Ishikawa (cell line): Measurements from ENCODE around the gene AP4S1.

ENCODE experiments used
- CEBPB ChIP-seq: IDR thresholded peaks from 2 replicates; pipeline ENCODE4 v1.6.1; 2012
- CREB1 ChIP-seq: IDR thresholded peaks from 2 replicates; pipeline ENCODE4 v1.6.1; 2012; ENCODE audit warnings: low read depth
- EGR1 ChIP-seq: IDR thresholded peaks from 2 replicates; pipeline ENCODE4 v1.6.1; 2012
- EP300 ChIP-seq: IDR thresholded peaks from 2 replicates; pipeline ENCODE4 v1.6.1; 2012; ENCODE audit warnings: borderline replicate concordance
- FOXM1 ChIP-seq: IDR thresholded peaks from 2 replicates; pipeline ENCODE4 v1.6.1; 2012; ENCODE audit warnings: low read depth, borderline replicate concordance
- NFIC ChIP-seq: IDR thresholded peaks from 2 replicates; pipeline ENCODE4 v1.6.1; 2012
- RAD21 ChIP-seq: IDR thresholded peaks from 2 replicates; pipeline ENCODE4 v1.6.1; 2012; ENCODE audit warnings: low read depth
- TAF1 ChIP-seq: IDR thresholded peaks from 2 replicates; pipeline ENCODE4 v1.6.1; 2012; ENCODE audit warnings: low read depth, mild to moderate bottlenecking
- TCF12 ChIP-seq: IDR thresholded peaks from 2 replicates; pipeline ENCODE4 v1.6.1; 2012; ENCODE audit warnings: low read depth
- TEAD4 ChIP-seq: IDR thresholded peaks from 2 replicates; pipeline ENCODE4 v1.6.1; 2012
- YY1 ChIP-seq: IDR thresholded peaks from 2 replicates; pipeline ENCODE4 v1.6.1; 2012; ENCODE audit warnings: low read depth
- ZBTB7A ChIP-seq: IDR thresholded peaks from 2 replicates; pipeline ENCODE4 v1.6.1; 2012; ENCODE audit warnings: low read depth
- TF ChIP-seq, protein P1 (sequence below): IDR thresholded peaks from 2 replicates; pipeline ENCODE4 v1.6.1; 2012
- TF ChIP-seq, protein P2 (sequence below): IDR thresholded peaks from 2 replicates; pipeline ENCODE4 v1.6.1; 2012
- TF ChIP-seq, protein P3 (sequence below): IDR thresholded peaks from 2 replicates; pipeline ENCODE4 v1.6.1; 2012; ENCODE audit warnings: low read depth, mild to moderate bottlenecking

The AP4S1 gene

DNA sequence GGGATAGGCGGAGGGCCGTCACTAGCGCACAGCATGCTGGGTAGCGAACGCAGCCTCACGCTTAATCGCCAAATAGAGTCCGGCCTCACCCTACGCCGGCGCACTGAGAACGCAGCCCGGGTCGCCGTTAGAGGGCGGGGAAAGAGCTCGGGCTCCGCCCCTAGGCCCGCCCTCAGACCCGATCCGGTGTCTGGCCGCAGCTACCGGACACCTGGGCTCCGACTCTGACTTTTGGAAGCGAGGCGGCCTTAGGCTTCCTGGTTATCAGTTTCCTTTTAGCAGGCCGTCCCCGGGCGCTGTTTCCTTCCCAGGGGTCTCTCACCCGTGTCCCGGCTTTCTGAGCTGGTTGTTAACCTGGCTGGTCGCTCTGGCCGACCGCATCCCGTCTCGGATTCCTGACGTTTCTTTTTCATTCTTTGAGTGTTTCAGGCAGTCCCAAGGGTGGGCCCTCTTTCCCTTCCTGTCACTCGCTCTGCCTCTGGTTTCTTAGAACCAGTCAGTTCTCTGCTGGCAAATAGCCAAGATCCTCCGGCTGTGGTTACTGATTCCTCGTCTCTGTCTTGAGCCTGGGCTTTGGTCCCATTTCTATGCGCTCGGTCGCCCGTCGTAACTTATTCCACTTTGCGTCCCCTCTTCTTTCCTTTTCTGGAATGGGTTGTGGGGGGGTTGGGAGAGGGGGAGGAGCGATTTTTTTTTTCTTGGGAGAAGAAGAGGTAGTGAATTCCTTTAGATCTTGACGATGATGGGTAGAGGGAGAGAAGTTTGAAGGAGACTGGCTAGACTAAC, 1.2 kb downstream of the AP4S1 start:
- TF ChIP-seq CEBPB, result no peak
- no peak for TF ChIP-seq FOXM1
- no peak for TF ChIP-seq YY1
- TF ChIP-seq TCF12, result peak; percentile 36; the same call in 1 of the 2 replicates
- TF ChIP-seq, protein P1, sequence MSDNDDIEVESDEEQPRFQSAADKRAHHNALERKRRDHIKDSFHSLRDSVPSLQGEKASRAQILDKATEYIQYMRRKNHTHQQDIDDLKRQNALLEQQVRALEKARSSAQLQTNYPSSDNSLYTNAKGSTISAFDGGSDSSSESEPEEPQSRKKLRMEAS, result peak; percentile 22; the same call in 1 of the 2 replicates
- TF ChIP-seq TEAD4, result no peak
- no peak; the same call in none of the 2 replicates for TF ChIP-seq TAF1
- no peak for TF ChIP-seq EP300
- TF ChIP-seq EGR1, result no peak
- TF ChIP-seq, protein P2, sequence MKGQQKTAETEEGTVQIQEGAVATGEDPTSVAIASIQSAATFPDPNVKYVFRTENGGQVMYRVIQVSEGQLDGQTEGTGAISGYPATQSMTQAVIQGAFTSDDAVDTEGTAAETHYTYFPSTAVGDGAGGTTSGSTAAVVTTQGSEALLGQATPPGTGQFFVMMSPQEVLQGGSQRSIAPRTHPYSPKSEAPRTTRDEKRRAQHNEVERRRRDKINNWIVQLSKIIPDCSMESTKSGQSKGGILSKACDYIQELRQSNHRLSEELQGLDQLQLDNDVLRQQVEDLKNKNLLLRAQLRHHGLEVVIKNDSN, result 0 out of 2 replicates have a peak, but pooled peaks have one; percentile 4
- no peak for TF ChIP-seq RAD21
- TF ChIP-seq, protein P3, sequence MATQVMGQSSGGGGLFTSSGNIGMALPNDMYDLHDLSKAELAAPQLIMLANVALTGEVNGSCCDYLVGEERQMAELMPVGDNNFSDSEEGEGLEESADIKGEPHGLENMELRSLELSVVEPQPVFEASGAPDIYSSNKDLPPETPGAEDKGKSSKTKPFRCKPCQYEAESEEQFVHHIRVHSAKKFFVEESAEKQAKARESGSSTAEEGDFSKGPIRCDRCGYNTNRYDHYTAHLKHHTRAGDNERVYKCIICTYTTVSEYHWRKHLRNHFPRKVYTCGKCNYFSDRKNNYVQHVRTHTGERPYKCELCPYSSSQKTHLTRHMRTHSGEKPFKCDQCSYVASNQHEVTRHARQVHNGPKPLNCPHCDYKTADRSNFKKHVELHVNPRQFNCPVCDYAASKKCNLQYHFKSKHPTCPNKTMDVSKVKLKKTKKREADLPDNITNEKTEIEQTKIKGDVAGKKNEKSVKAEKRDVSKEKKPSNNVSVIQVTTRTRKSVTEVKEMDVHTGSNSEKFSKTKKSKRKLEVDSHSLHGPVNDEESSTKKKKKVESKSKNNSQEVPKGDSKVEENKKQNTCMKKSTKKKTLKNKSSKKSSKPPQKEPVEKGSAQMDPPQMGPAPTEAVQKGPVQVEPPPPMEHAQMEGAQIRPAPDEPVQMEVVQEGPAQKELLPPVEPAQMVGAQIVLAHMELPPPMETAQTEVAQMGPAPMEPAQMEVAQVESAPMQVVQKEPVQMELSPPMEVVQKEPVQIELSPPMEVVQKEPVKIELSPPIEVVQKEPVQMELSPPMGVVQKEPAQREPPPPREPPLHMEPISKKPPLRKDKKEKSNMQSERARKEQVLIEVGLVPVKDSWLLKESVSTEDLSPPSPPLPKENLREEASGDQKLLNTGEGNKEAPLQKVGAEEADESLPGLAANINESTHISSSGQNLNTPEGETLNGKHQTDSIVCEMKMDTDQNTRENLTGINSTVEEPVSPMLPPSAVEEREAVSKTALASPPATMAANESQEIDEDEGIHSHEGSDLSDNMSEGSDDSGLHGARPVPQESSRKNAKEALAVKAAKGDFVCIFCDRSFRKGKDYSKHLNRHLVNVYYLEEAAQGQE, result no peak
- peak; percentile 94 for TF ChIP-seq NFIC
- TF ChIP-seq CREB1, result no peak
- no peak; the same call in 1 of the 2 replicates for TF ChIP-seq ZBTB7A

DNA sequence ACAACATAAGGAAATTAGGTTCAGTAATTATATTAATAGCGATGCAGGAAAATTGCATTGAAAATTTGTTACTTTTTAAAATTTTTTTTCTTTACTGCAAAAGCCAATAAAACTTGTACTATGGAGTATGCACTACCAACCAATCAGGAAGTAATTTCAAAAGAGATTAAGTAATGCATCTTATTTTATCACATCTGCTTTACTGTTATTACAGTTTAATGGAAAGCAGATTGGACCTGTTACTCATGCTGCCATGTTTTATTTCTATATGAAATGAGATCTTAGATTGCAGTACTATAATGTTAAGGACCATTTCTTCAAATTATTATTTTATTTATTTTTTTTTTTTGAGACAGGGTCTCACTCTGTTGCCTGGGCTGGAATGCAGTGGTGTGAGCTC, 2.4 kb downstream of the AP4S1 start:
- no peak for TF ChIP-seq NFIC
- TF ChIP-seq TAF1, result no peak
- TF ChIP-seq CEBPB, result no peak
- TF ChIP-seq RAD21, result no peak
- TF ChIP-seq EGR1, result no peak
- no peak for TF ChIP-seq YY1
- TF ChIP-seq, protein P1, result no peak
- TF ChIP-seq, protein P3, result no peak
- TF ChIP-seq TEAD4, result no peak
- TF ChIP-seq FOXM1, result no peak
- no peak for TF ChIP-seq TCF12
- TF ChIP-seq EP300, result no peak

DNA sequence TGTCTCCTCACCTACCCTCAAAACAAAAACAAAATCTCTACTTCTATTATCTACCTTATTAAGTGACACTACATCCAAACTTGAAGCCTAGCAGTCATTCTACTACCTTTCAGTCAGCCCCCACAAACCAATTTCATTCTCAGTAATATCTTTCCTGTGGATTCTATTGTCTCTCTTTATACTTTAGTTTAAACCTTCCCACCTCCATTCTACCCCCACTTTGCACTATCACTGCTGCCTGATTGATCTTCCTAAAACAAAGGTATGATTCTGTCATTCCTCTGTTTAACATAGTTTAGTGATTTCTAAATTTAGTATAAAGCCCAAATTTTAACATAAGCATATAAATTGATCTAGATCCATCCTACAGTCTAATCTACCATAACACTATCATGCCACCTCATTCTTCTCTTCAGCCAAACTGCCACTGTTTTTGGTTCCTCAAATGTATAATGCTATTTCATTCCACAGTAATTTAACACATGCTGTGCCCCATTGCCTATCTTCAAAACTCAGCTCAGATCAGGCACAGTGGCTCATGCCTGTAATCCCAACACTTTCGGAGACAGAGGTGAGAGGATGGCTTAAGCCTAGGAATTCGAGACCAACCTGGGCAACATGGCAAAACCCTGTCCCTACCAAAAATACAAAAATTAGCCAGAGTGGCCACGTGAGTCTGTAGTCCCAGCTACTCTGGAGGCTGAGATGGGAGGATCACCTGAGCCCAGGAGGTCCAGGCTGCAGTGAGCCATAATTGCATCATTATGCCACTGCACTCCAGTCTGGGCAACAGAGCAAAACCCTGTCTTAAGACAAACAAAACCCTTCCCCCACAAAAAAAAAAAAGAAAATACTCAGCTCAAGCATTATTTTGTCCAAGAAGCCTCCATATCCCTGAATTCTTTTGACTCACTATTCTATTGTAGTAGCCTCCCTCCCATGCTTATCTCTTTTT, 3.8 kb downstream of the AP4S1 start:
- TF ChIP-seq, protein P2, result no peak
- TF ChIP-seq EP300 (no peak), RAD21 (no peak), ZBTB7A (no peak), EGR1 (no peak), CEBPB (no peak), TAF1 (no peak), NFIC (no peak), TCF12 (no peak), YY1 (no peak), TEAD4 (no peak), CREB1 (no peak), FOXM1 (no peak)
- TF ChIP-seq, protein P1, result no peak
- TF ChIP-seq, protein P3, result no peak
